Measurements from ENCODE around the gene TLCD3B.
"Not testable (repeated sequence)": the region's sequence is repeated elsewhere in the genome, so short reads cannot be mapped to it uniquely, and the experiment has no call there.

TLCD3B gene

GRCh38 chr16:30060836-30061554 is 29.9 kb upstream of the TLCD3B start:
- no peak for FAIRE-seq

DNA sequence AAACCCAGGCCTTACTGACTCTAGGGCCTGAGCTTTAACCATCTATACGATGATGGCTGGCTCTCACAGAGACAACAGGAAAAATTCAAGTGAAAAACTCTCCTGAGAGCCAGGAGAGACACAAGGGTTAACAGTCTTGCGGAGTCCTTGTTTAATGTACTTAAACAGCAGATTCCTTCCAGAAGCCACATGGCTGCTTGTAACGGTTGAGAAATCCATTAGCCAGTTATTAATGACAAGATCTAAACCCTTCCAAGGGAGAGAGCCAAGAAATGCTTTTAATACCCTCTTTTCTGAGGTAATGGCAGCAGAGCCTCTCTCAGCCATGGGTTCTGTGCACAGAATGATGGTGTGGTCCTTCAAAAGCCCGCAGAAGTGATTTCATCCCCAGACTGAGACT is 29.3 kb upstream of the TLCD3B start:
- no peak for FAIRE-seq

- no peak for FAIRE-seq
Measured at GRCh38 chr16:30054959-30055553, 24.0 kb upstream of the TLCD3B start.

GRCh38 chr16:30054451-30054850 is 23.4 kb upstream of the TLCD3B start:
- FAIRE-seq = no peak

GRCh38 chr16:30053376-30054015 is 22.4 kb upstream of the TLCD3B start:
- FAIRE-seq = no peak

- no peak for FAIRE-seq
Measured at GRCh38 chr16:30052671-30053372, 21.8 kb upstream of the TLCD3B start.

- no peak for FAIRE-seq
Measured at GRCh38 chr16:30051518-30051917, 20.4 kb upstream of the TLCD3B start.

DNA sequence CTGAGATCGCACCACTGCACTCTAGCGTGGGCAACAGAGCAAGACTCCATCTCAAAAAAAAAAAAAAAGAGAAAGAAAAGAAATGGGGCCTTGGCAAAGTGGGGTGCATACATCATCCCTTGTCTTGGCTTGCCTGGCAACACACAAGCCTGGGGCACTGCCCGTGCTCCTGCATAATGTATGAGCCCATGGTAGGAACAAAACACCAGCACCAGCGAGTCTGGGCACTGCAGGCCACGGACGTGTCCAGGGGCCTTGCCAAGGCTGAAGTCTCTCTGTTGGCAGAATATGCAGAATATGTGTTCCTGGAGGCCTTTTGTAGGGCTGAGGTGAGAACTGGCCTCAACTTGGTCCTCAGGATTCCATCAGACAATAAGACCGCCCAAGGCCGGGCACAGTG is 18.8 kb upstream of the TLCD3B start:
- FAIRE-seq = no peak

DNA sequence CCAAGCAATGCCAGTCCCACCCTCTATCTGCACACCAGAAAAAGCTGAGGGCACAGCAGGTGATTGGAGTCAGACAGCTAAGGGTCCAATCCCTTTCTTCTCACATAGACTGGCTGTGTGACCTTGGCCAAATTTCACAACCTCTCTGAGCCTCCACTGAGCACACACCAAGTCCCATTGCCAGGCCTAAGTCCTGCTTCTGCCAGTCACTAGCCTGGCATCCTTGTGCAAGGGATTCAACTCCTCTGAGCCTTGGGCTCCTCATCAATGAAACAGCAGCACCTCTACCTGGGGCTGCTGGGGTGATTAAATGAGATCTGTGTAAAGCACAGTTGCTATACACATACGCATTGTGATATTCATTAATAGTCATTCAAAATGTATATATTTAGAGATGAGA is 15.5 kb upstream of the TLCD3B start:
- no peak for FAIRE-seq

DNA sequence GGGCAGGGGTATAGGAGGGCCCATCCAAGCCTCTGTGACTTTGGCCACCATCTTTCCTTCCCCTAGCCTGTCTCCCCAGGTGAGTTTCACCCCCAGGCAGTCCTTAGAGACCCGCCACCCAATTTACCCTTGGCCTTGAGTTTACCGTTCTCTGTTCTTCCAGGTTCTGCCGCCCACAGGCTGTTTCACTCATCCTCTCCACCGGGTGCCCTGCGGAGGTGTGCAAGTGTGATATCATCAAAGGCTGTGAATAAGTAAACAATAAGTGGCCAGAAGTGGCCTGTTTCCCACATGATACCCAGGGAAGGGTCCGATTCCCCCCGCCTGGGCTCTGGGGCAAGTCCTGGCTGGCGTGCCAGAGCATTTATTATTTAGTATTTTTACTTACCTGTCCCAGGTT is 15.1 kb upstream of the TLCD3B start:
- no peak for FAIRE-seq

DNA sequence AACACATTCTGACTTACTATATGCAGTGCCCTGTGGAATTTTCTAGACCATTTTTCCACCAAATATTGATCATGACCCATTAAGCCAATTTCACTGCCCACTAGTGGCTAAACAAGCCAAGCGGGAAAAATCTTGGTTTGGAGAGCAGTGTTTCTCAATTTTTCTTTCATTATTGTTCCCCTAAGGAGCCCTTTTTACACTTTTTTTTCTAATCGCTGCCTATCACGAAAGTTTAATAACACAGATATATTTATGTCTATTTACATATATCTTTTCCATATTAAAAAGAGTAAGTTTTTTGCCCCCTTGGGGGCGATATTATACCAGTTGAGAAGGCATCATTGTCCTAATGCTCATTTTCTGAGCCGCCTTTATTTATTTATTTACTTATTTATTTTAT is 10.8 kb upstream of the TLCD3B start:
- peak; percentile 96 for FAIRE-seq

DNA sequence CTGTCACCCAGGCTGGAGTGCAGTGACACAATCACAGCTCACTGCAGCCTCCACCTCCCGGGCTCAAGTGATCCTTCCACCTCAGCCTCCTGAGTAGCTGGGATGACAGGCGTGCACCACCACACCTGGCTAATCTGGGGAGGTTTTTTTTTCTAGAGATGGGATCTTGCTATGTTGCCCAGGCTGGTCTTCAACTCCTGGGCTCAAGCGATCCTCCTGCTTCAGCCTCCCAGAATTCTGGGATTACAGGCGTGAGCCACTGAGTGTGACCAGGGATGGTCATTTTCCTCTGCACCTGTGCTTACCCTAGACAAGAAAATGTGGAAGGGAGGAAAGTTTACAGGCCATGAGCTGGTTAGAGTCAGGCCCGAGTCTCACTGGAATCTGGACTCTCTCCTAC is 9.6 kb upstream of the TLCD3B start:
- not testable (repeated sequence) for FAIRE-seq

- no peak for FAIRE-seq
Measured at GRCh38 chr16:30040221-30040620, 9.2 kb upstream of the TLCD3B start.

DNA sequence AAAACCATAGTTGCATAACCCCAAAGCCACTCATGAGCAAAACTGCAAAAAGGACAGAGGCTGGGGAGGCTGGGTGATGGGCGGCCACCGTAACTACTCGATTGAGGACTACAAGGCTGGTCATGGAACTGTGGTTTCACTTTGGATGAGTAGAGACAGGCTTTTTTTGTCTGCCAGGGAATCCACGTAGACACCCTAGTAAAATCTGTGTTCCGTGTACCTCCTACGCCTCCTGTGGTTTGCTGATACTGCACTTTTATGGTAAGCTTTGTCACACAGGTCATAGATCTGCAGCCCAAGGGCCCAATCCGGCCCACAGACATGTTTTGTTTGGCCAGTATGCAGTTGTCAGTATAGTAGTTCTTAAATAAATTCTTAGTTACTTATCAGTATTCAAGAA is 2.2 kb upstream of the TLCD3B start:
- no peak for FAIRE-seq

GRCh38 chr16:30032083-30032819 is 1.2 kb upstream of the TLCD3B start:
- no peak for FAIRE-seq

DNA sequence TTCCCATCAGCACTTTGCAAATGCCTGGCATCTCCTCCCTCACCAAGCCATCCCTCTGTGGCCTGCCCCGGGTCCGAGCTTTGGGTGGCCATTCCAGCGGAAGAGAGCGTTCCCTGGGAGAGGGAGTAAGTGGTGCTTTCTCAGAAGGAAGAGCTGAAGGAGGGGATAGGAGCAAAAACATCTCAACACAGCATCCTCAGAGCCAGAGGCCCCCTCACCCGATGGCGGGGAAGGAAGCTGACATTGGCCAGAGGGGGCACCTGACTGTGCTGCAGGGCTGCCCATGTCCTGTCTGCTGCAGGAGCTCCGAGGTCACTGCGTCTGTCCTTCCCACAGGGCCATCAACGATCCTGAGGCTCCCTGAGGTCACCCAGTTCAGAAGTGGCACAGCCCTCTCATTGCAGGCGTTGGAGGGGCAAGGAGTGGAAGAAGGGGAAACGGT is 427 bp upstream of the TLCD3B start:
- FAIRE-seq = no peak

- FAIRE-seq = no peak
Measured at GRCh38 chr16:30030011-30030685, 923 bp downstream of the TLCD3B start.

GRCh38 chr16:30028438-30029076 is 2.5 kb downstream of the TLCD3B start:
- no peak for FAIRE-seq

DNA sequence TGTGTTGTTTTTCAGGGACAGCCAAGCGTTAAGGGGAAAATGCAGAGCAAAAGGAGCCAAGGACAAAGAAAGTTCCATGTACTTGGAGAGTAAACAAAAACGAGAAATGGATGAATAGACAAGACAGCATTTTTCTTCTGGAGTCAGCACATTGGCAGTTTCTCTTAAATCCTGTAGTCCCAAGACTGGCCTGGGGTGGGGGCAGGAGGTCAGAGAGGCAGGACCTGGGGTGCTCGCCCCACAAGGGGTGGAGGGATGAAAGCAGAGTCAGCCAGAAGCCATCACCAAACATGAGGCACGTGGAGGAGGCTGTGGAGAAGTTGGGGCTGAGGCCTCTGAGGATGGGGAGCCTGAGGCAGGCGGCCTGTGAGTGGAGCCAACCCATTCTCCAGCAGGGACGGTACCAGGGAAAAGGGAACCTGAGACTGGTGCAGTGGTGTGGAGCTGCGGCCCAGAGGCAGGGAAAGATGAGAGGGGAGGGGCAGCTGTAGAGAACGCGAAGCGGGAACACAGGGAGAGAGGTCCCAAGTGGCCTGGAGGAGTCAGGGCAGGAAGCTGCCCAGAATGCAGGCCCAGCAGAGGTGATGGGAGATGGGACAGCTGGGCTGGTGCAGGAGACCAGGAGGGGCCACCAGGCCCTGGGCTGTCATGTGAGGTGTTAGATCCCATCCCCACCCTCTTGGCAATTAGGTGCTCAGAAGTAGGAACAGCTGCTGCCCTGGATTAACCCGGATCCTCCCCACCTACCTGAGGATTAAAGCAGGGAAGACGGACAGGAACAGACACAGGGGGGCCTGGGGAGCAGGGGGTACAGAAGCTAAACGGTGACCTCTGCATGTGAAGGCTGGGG is 3.3 kb downstream of the TLCD3B start:
- FAIRE-seq = no peak

DNA sequence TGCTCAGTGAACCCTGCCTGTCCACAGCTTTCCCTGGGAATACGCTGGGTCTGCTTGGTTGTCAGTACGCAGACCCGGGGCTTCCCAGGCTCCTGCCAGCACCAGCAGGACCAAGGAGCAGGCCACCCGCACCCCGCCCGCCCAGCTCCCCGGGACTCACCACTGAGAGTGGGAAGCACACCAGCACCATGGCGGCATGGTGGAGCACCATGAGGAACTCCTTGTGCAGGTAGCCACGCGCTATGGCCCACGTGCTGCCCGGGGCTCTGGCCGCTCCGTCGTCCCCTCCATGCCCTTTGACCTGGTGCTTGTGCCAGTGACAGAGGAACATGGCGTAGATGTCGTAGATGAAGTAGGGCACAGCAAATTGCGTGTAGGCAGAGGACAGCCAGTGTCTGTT is 4.6 kb downstream of the TLCD3B start:
- no peak for FAIRE-seq

- no peak for FAIRE-seq
Measured at GRCh38 chr16:30025574-30025973, 5.5 kb downstream of the TLCD3B start.

Measured in A204.1 (cell line).